Germinal center (tissue), 1 donor: ENCODE results near the gene TIAM2.

Source experiments
- DNase-seq: peaks from one replicate; pipeline ENCODE4 v3.0.0; 2012; ENCODE audit warnings: mixed read lengths, low spot score

TIAM2 gene

GRCh38 chr6:155297669-155298068 is 302.6 kb downstream of the TIAM2 start:
- no peak for DNase-seq

DNA sequence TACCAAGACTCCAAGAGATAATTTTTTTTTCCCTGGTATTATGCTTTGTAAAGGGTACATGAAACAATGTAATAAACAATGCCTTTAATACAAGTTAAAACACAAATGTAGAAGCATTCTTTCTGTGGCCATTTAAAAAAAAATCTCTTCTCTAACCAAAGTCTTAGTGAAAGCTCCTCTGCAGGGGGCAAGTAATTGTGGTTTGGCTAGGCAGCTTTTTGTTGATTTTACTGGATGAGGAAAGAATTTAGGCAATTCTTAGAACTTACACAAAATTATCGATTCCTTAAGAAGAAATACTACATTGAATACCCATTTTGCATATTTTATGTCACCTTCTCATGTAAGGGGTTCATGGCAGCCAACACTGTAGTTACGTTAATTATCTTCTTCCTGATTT is 306.8 kb downstream of the TIAM2 start:
- DNase-seq: no peak

- no peak for DNase-seq
Measured at GRCh38 chr6:155303361-155303870, 308.3 kb downstream of the TIAM2 start.

- DNase-seq: no peak
Measured at GRCh38 chr6:155306958-155307357, 311.8 kb downstream of the TIAM2 start.
